PFSK-1 (cell line): ENCODE results near the gene TCAP.

Experiments used
- POLR2AphosphoS5 ChIP-seq: IDR thresholded peaks from 2 replicates; pipeline ENCODE4 v1.6.1; 2012; ENCODE audit warnings: low read depth, mild to moderate bottlenecking, control low read depth, low read length, moderate library complexity
- REST ChIP-seq, 2 experiments: IDR thresholded peaks; 2 replicates each; pipeline versions ENCODE4 v1.6.1 to v1.8.0; 2011 to 2012; ENCODE audit warnings: low read depth in 2 of 2, low read length in 2 of 2, control low read depth in 1 of 2, inconsistent platforms in 1 of 2, mild to moderate bottlenecking in 1 of 2, moderate library complexity in 1 of 2; ENCODE audit not compliant: insufficient read depth in 1 of 2
- TAF1 ChIP-seq: IDR thresholded peaks from 2 replicates; pipeline ENCODE4 v1.6.1; 2012; ENCODE audit warnings: low read length, control low read depth, borderline replicate concordance; ENCODE audit not compliant: insufficient read depth

GRCh38 chr17:39669897-39670735 lies 5.0 kb downstream of the TCAP start:
- TF ChIP-seq POLR2AphosphoS5 (no peak), REST (IDR thresholded peaks at IDR 0.05; ENCODE audit: insufficient read depth in 1 of 2, low read depth in 2 of 2, low read length in 2 of 2) (no peak), TAF1 (no peak)
